HG02623 (cell line): ENCODE measurements around the gene MRPL51.
A peak's percentile ranks its signal among the peaks of the same experiment; 100 is the strongest.
"Not testable (repeated sequence)": the region's sequence is repeated elsewhere in the genome, so short reads cannot be mapped to it uniquely, and the experiment has no call there.

Experiments
- ATAC-seq: cut with Tn5 transposase; IDR thresholded peaks from one replicate; pipeline ENCODE4 v1.9.1; 2021; ENCODE audit warnings: moderate library complexity; ENCODE audit not compliant: unreplicated experiment

The MRPL51 gene

GRCh38 chr12:6532051-6532926 lies 39.2 kb upstream of the MRPL51 start:
- ATAC-seq = no peak

- no peak for ATAC-seq
These were observed 37.7 kb upstream of the MRPL51 start for GRCh38 chr12:6530576-6531260.

GRCh38 chr12:6529291-6529737 lies 36.3 kb upstream of the MRPL51 start:
- ATAC-seq = no peak

- no peak for ATAC-seq
These were observed 35.6 kb upstream of the MRPL51 start for GRCh38 chr12:6528539-6529235.

- no peak for ATAC-seq
These were observed 34.6 kb upstream of the MRPL51 start for GRCh38 chr12:6527711-6528110.

GRCh38 chr12:6526766-6527525 lies 33.9 kb upstream of the MRPL51 start:
- no peak for ATAC-seq

GRCh38 chr12:6526201-6526600 lies 33.1 kb upstream of the MRPL51 start:
- no peak for ATAC-seq

- ATAC-seq = no peak
These were observed 31.6 kb upstream of the MRPL51 start for GRCh38 chr12:6524648-6525047.

- ATAC-seq = no peak
These were observed 30.6 kb upstream of the MRPL51 start for GRCh38 chr12:6523708-6524107.

GRCh38 chr12:6522193-6522592 lies 29.1 kb upstream of the MRPL51 start:
- ATAC-seq = no peak

GRCh38 chr12:6520186-6520585 lies 27.1 kb upstream of the MRPL51 start:
- no peak for ATAC-seq

GRCh38 chr12:6508087-6508486 lies 15.0 kb upstream of the MRPL51 start:
- no peak for ATAC-seq

GRCh38 chr12:6507102-6507998 lies 14.3 kb upstream of the MRPL51 start:
- ATAC-seq = no peak

- ATAC-seq = no peak
These were observed 7.4 kb upstream of the MRPL51 start for GRCh38 chr12:6500466-6500865.

GRCh38 chr12:6497291-6497690 lies 4.2 kb upstream of the MRPL51 start:
- not testable (repeated sequence) for ATAC-seq

GRCh38 chr12:6494968-6495367 lies 1.9 kb upstream of the MRPL51 start:
- no peak for ATAC-seq

- ATAC-seq = peak; percentile 21
These were observed 1.2 kb upstream of the MRPL51 start for GRCh38 chr12:6494258-6494743.

- peak; percentile 80 for ATAC-seq
These were observed 615 bp upstream of the MRPL51 start, which contains the start of gene NCAPD2 for GRCh38 chr12:6493497-6494257. Gene NCAPD2, plus strand, starts transcription at chr12:6494102. Its CDS starts 997 bp downstream, at chr12:6495099.

- not testable (repeated sequence) for ATAC-seq
These were observed 2.4 kb downstream of the MRPL51 start for GRCh38 chr12:6490673-6491072.
